Duodenal mucosa (tissue), 2 donors: ENCODE results near the gene AKAP13.

Experiments used
- H3K27ac ChIP-seq: one replicate; pipeline ENCODE4 v1.7.0; 2013; ENCODE audit warnings: low read depth, low read length
- H3K27me3 ChIP-seq, 2 donors: one replicate each; pipeline ENCODE4 v1.7.0; 2013; ENCODE audit warnings: low read length in 2 of 2, control low read depth in 1 of 2; ENCODE audit not compliant: insufficient read depth in 2 of 2, control insufficient read depth in 1 of 2
- H3K36me3 ChIP-seq, 2 donors: one replicate each; pipeline ENCODE4 v1.7.0; 2013; ENCODE audit warnings: low read length in 2 of 2, control low read depth in 1 of 2; ENCODE audit not compliant: insufficient read depth in 2 of 2, control insufficient read depth in 1 of 2
- H3K4me1 ChIP-seq, 2 donors: one replicate each; pipeline ENCODE4 v1.7.0; 2013; ENCODE audit warnings: low read length in 2 of 2, control low read depth in 1 of 2; ENCODE audit not compliant: insufficient read depth in 2 of 2, control insufficient read depth in 1 of 2
- H3K4me3 ChIP-seq, 2 donors: one replicate each; pipeline ENCODE4 v1.7.0; 2013; ENCODE audit warnings: low read length in 2 of 2, low read depth in 1 of 2
- H3K9ac ChIP-seq, 2 donors: one replicate each; pipeline ENCODE4 v1.7.0; 2013; ENCODE audit warnings: low read length in 2 of 2, low read depth in 1 of 2
- H3K9me3 ChIP-seq, 2 donors: one replicate each; pipeline ENCODE4 v1.7.0; 2013; ENCODE audit warnings: low read length in 2 of 2, control low read depth in 1 of 2; ENCODE audit not compliant: control insufficient read depth in 1 of 2

The AKAP13 gene

DNA sequence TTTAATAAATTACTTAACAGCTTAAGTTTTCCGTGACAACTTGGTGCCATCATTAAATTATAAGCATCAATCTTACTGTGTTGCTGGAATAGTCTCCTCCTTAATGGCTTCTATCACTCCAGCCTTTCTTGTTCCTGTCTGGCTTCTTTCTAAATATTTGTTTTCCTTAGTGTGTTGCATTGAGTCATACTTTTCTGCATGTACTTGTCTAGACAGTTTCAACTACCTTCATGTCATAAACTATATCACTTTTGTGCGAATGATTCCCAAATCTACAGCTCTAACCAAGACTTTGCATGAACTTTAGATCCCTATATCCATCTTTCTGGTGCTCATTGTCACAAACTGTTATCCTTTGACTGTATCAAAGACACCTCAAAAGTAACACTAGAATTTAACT is 78.4 kb downstream of the AKAP13 start:
- Histone ChIP-seq H3K27ac (no peak overlapping the region), H3K27me3 (no peaks in the 10 kb centered on the region), H3K9ac (no peak overlapping the region), H3K36me3 (no peaks in the 10 kb centered on the region), H3K4me3 (no peak overlapping the region), H3K4me1 (peaks cover 5 to 7% of the 10 kb centered on the region in 2 donors), H3K9me3 (no peaks in the 10 kb centered on the region)

DNA sequence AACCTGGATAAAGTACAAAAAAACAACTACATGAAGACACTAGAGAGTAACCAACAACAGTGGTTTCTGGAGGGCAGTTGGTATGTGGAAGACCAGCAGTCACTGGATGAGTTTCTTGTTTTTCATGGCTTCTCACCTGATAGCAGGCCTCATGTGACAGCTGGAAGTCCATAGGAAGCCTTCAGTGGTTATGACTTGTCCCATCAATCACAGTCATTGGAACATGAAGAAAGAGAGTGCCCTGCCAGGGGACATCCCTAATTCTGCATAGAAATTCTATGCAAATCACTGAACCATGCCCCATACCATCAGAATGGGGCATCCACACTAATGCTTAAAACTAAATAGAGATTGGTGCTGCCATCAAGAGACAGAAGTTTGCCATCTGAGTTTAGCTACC is 81.6 kb downstream of the AKAP13 start:
- Histone ChIP-seq H3K9ac (no peak overlapping the region), H3K4me1 (no peaks in the 10 kb centered on the region), H3K4me3 (no peak overlapping the region), H3K9me3 (no peaks in the 10 kb centered on the region), H3K27ac (no peak overlapping the region), H3K36me3 (no peaks in the 10 kb centered on the region), H3K27me3 (no peaks in the 10 kb centered on the region)

DNA sequence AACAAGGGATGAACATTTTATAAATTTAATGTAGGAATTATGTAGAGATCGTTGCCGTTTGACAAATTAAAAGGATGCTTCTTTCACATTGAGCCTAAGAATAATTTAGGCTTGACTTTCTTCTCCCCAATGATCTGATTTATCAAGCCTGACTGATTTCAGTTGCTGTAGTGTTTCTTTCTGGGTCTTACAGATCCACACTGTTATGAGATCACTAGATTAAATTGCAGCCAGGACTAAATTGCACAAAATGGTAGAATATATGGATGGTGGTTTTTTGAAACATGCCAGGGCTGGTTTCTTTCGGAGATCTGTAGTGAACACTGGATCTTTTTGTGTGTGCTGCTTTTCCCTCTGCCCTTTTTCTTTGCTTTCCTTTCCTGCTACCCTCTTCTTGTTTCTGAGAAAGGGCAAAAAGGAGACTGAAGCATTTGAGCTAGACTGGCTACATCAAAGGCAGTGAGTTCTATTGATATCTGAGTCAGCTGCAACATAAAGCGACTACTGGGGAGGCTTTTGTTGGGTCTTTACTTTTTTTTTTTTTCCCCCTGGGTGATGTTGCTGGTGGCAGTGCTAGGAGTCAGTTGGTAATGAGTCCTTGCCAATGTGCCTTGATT is 83.0 kb downstream of the AKAP13 start:
- Histone ChIP-seq H3K27ac (no peak overlapping the region), H3K4me1 (no peaks in the 10 kb centered on the region), H3K36me3 (no peaks in the 10 kb centered on the region), H3K9me3 (no peaks in the 10 kb centered on the region), H3K27me3 (no peaks in the 10 kb centered on the region), H3K4me3 (no peak overlapping the region), H3K9ac (no peak overlapping the region)

DNA sequence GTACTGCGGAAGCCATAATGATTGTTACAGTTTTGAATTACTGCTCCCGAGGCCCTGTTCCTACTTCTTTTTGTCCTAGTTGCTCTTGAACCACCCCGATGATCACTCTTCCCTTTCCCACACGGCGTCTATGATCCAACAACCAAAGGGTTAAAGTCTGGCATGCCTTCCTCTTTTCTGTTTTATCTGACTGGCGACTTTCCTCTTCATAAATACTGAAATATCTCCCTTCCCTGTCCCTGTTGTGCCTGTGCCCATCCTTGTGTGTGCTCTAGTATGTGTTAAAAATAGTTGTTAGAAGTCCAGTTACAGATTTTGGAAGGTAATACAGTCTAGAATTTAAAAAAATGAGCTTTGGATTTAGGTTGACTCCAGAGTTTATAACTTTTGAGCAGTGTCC is 83.6 kb downstream of the AKAP13 start:
- no peaks in the 10 kb centered on the region for H3K4me1 ChIP-seq
- H3K36me3 ChIP-seq: no peaks in the 10 kb centered on the region
- no peak overlapping the region for H3K27ac ChIP-seq
- no peaks in the 10 kb centered on the region for H3K9me3 ChIP-seq
- no peaks in the 10 kb centered on the region for H3K27me3 ChIP-seq
- no peak overlapping the region for H3K9ac ChIP-seq
- H3K4me3 ChIP-seq: no peak overlapping the region

DNA sequence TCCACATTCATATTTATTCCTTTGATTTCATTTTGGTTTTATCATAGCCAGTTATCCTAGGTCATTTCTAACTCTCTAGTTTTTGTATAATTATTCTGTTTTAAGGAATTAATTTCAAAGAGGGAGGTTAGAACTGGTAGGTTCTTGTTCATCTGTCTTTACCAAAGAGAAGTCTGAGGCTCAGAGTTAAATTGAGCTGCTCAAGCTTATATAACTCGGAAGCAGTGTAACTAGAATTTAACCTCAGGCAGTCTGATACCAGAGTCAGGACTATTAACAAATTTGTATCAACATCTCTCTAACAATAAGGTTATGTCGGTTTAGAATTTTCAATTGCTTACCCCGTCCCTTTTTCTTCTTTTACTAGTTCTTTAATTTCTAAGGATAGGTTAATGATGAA is 84.1 kb downstream of the AKAP13 start:
- Histone ChIP-seq H3K9me3 (no peaks in the 10 kb centered on the region), H3K4me3 (no peak overlapping the region), H3K36me3 (no peaks in the 10 kb centered on the region), H3K27ac (no peak overlapping the region), H3K9ac (no peak overlapping the region), H3K27me3 (no peaks in the 10 kb centered on the region), H3K4me1 (no peaks in the 10 kb centered on the region)

DNA sequence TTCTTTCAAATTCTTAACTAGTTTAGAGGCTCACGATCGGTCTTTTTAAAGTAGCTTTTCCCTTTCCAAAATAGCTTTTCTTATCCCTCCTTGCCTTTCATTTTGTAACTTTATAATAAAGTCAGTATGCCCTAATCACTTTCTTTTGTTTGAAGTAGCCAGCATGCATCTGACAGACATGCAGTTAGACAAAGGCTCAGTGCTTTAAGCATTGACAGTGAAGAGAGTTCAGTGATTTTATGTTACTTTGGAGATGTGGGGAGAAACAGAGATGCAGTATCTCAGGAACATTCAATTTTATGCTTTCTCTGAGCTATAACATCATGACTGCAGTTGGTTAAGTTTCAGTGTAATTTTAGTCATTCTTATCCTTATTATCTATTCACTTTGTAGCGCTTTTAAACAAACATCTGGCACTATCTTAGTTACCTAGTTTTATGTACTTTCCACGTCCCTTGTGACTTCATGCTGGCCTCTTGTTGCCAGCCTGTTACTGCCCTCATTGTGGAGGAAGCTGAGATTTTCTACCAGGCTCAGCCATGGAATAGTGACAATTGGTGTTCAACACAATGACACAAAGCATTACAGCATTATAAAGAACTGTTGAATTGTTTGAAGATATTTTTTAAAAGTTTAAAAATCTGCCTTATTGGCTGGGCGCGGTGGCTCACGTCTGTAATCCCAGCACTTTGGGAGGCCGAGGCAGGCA is 90.3 kb downstream of the AKAP13 start:
- peaks cover 4 to 7% of the 10 kb centered on the region in 2 donors for H3K4me1 ChIP-seq
- H3K36me3 ChIP-seq: no peaks in the 10 kb centered on the region
- H3K9me3 ChIP-seq: no peaks in the 10 kb centered on the region
- no peak overlapping the region for H3K9ac ChIP-seq
- H3K27ac ChIP-seq: no peak overlapping the region
- no peaks in the 10 kb centered on the region for H3K27me3 ChIP-seq
- no peak overlapping the region for H3K4me3 ChIP-seq

DNA sequence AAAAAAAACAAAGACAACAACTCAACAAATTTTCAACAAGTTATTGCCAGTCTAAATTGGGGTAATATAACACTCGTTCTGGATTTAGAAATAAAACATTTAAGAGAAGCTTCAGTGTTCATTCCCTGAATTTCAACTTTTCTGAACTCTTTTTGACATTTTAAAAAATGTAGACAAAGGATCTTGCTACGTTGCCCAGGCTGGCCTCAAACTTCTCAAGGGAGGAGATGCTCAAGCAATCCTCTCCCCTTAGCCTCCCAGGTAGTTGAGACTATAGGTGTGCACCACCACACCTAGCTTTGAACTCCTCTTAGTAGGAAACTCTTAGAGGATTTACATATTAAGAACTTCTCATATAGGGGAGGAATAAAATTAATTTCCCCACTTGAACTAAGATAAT is 91.9 kb downstream of the AKAP13 start:
- Histone ChIP-seq H3K4me1 (peaks cover 7 to 9% of the 10 kb centered on the region in 2 donors), H3K9ac (no peak overlapping the region), H3K27ac (no peak overlapping the region)

DNA sequence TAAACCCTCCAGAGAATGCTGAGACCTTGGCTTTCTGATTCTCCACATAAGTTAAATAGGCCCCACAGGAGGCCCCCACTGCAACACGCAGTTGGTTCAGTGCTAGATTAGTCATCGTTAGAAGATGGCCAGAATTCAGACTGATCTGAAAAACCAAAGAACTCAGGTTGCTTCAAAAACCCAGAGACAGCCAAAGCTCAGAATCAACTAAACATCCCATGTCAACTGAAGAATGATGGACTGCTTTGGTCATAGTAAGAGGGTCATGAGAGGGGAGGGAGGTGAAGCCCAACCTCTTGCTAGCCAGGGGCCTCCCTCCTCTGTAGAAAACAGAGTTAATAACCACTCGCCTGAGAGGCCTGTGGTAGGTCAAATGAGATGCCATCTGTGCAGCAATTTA is 93.1 kb downstream of the AKAP13 start:
- Histone ChIP-seq H3K9me3 (no peaks in the 10 kb centered on the region), H3K9ac (no peak overlapping the region), H3K27me3 (no peaks in the 10 kb centered on the region), H3K4me1 (peaks cover 7 to 9% of the 10 kb centered on the region in 2 donors), H3K36me3 (no peaks in the 10 kb centered on the region), H3K27ac (no peak overlapping the region), H3K4me3 (no peak overlapping the region)

More for the DNA sequence above, 91.9 kb downstream of the AKAP13 start:
- Histone ChIP-seq H3K4me3 (no peak overlapping the region), H3K36me3 (no peaks in the 10 kb centered on the region), H3K27me3 (no peaks in the 10 kb centered on the region), H3K9me3 (no peaks in the 10 kb centered on the region)

DNA sequence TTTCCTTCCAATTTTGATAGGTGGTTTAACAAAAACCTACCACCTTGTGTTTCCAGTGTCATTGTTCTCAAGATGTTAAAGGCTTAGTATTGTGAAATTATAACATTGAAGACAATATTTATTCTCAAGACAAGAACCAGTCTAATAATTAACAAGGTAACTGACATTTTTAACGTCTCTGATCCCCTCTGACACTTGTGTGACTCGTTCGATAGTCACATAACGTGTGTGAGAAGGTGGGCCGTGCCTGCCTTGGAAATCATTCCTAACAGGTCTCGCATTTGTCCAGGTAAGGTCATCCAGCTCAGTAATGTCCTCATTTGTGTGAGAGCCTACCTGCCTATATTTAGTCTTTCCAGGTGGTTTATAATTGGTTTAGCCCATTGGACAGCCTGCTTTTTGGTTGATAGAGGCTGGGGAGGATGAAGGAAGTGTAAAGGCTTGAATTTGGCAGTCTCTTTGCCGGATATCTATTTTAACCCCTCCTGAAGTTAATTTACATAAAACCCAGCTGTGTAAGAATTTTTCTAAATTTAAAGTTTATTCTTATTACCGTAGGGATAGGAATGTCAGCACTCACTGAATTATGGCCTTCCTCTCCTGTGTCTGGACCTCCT is 94.4 kb downstream of the AKAP13 start:
- Histone ChIP-seq H3K9me3 (no peaks in the 10 kb centered on the region), H3K27ac (no peak overlapping the region), H3K4me1 (peaks cover 11 to 12% of the 10 kb centered on the region in 2 donors), H3K4me3 (no peak overlapping the region), H3K36me3 (no peaks in the 10 kb centered on the region), H3K27me3 (no peaks in the 10 kb centered on the region), H3K9ac (no peak overlapping the region)

DNA sequence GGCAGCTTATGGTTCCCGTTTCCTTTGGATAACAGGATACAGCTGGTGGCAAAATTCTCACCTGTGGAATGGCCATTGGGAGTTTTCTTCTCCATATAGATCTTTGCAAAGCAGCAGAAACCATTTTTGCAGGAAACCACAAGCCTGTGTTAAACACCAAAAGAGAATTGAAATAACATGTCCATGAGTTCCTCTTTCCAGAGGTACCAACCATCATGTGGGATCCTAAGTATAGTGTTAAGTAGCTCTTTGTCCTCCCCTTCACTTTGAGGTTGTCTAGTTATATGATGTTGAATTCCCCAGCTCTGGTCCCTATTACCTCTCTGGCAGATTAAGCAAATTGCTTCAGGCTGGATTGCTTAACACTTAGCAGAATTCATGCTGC is 94.9 kb downstream of the AKAP13 start:
- peaks cover 11 to 12% of the 10 kb centered on the region in 2 donors for H3K4me1 ChIP-seq
- H3K27me3 ChIP-seq: no peaks in the 10 kb centered on the region
- no peaks in the 10 kb centered on the region for H3K9me3 ChIP-seq
- H3K9ac ChIP-seq: no peak overlapping the region
- no peak overlapping the region for H3K4me3 ChIP-seq
- no peak overlapping the region for H3K27ac ChIP-seq
- no peaks in the 10 kb centered on the region for H3K36me3 ChIP-seq
